ENCODE measurements around the gene RAPGEF1.

GRCh38 chr9:131677444-131678180, 62.3 kb downstream of the RAPGEF1 start:
- no peak for TF ChIP-seq POLR2AphosphoS5 (IDR thresholded peaks at IDR 0.05; ENCODE audit: low read depth)
- no peak for TF ChIP-seq CTCF (IDR thresholded peaks at IDR 0.05; ENCODE audit: insufficient read depth, low read length)
- no peak for TF ChIP-seq REST (IDR thresholded peaks at IDR 0.05; ENCODE audit: insufficient replicate concordance, low read depth)
- no peak for TF ChIP-seq GABPA (IDR thresholded peaks at IDR 0.05; ENCODE audit: low read depth)
- no peak for TF ChIP-seq SPI1 (IDR thresholded peaks at IDR 0.05; ENCODE audit: borderline replicate concordance, low read depth)
